HG02610 (cell line): ENCODE measurements around the gene ASGR1.
"Not testable (repeated sequence)": the region's sequence is repeated elsewhere in the genome, so short reads cannot be mapped to it uniquely, and the experiment has no call there.

ENCODE experiments used
- ATAC-seq: cut with Tn5 transposase; IDR thresholded peaks from one replicate; pipeline ENCODE4 v1.9.1; 2021; ENCODE audit warnings: mild to moderate bottlenecking, moderate library complexity; ENCODE audit not compliant: unreplicated experiment

Gene ASGR1

DNA sequence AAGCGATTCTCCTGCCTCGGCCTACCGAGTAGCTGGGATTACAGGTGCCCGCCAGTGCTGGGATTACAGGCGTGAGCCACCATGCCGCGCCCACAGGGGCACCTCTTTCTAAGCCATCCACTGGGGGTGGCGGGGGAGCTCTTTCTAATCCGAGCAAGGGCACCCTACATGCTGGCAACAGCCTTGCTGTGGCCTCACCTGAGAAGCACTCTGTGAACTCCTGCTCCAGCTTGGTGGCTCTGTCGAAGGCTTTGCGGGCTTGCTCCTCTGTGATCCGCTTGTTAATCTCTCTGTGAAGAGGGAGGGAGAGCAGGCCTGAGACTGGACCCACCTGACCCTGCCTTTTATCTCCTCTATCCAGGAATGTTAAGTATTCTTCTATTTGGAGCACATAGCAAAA lies 11.9 kb upstream of the ASGR1 start:
- ATAC-seq, result no peak

GRCh38 chr17:7190276-7190917 lies 11.2 kb upstream of the ASGR1 start:
- ATAC-seq, result no peak

DNA sequence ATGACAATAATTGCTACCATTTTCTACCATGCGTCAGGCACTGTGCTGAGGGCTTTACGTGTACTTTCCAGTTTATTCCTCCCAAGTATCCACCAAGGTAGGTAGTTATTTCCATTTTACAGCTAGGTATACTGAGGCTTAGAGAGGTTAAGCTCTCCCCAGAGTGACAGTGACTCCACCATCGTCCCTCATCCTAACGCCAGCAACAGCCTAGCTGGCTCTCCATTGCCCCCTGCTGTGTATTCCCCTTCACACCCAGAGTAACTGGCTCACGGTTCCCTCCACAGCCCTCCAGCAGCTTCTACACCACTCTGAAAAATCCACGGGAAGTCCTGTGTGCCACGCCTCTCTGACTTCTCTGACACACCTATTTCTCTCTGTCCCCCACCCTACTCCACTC lies 7.1 kb upstream of the ASGR1 start:
- no peak for ATAC-seq

DNA sequence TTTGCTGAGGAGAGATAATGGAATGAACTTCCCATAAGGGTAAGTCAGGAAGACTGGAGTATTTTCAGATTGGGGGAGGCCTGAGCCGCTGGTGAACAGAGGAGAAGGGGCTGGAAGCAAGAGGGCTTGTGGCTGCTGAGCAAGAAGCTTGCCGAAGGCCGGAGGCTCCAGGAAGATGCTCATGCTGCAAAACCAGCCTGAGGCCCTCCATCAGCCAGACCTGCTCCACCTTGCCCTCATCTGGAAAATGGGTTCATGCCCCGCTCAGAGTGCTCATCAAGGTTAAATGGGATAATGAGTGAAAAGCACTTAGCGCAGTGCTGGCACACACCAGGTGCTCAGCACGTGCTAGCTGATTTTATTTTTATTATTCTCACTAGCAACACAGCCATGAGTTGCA lies 5.5 kb upstream of the ASGR1 start:
- ATAC-seq, result no peak

GRCh38 chr17:7184091-7184488 lies 4.9 kb upstream of the ASGR1 start:
- no peak for ATAC-seq

DNA sequence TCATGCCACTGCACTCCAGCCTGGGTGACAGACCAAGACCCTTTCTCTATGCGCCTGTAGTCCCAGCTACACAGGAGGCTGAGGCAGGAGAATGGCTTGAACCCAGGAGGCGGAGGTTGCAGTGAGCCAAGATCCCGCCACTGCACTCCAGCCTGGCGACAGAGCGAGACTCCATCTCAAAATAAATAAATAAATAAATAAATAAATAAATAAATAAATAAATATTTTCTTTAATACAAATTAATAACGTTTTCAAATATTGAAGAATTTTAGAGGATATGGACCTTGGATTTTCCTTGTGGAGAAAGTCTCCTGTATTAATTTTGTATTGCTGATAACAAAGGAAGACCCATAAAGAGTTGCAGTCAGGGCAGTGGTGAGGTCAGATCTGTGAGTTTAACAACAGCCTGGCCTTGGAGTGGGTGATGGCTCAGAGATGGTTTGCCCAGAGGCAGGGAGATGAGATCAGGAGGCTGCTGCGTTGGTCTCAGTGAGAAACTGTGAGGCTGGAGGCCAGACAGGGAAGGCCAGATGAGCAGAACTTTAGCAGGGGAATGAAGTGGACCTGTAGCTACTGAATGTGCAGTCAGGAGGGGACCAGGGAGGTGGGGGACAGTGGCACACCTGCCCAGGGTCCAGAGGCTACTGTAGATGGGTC lies 4.4 kb upstream of the ASGR1 start:
- ATAC-seq, result no peak

DNA sequence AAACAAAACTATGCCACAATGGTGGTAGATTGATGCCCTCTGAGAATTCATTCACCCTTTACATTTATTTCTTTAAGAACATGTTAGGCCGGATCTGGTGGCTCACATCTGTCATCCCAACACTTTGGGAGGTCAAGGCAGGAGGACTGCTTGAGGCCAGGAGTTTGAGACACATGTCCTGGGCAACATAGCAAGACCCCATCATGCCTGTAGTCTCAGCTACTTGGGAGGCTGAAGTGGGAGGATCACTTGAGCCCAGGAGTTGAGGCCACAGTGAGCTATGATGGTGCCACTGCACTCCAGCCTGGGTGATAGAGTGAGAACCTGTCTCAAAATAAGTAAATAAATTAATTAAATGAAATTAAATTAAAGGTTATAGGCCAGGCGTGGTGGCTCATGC lies 2.9 kb upstream of the ASGR1 start:
- not testable (repeated sequence) for ATAC-seq

DNA sequence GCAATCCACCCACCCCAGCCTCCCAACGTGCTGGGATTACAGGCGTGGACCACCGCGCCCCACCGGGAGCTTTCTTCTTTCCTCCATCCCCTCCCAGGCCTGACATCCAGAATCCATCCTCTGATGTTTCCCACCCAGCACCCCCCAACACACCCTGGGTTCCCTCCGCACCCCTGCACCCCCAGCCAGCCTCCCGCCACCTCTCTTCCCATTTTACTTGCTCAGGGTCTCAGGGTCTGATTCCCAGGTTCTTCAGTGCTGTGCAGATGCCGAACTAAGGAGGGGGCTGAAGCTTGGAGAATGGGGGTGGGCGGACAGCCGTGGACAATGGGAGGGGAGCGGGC lies 225 bp downstream of the ASGR1 start:
- no peak for ATAC-seq

GRCh38 chr17:7177954-7178477 lies 1.2 kb downstream of the ASGR1 start:
- ATAC-seq, result no peak

- ATAC-seq, result no peak
Observed at GRCh38 chr17:7177191-7177953, 1.8 kb downstream of the ASGR1 start.

- no peak for ATAC-seq
Observed at GRCh38 chr17:7176841-7177190, 2.4 kb downstream of the ASGR1 start.

DNA sequence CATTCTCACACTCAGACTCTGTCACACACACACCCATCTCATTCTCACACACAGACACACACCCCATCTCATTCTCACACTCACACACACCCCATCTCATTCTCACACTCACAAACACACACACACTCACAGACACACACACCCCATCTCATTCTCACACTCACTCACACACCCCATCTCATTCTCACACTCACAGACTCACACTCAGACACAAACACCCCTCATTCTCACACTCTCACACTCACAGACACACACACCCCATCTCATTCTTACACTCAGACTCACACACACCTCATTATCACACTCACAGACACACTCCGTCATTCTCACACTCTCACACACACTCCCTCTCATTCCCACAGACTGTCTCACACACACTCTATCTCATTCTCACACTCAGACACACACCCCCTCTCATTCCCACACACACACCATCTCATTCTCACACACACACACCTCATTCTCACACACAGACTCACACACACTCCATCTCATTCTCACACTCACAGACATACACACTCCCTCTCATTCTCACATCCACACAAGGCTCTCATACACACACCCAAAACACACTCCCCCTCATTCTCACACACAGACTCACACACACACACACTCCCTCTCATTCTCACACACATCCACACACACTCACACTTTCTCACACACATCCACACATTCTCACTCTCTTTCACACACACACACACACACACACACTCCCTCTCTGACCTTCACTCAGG lies 2.9 kb downstream of the ASGR1 start:
- ATAC-seq, result no peak

GRCh38 chr17:7175330-7175733 lies 3.8 kb downstream of the ASGR1 start:
- no peak for ATAC-seq

DNA sequence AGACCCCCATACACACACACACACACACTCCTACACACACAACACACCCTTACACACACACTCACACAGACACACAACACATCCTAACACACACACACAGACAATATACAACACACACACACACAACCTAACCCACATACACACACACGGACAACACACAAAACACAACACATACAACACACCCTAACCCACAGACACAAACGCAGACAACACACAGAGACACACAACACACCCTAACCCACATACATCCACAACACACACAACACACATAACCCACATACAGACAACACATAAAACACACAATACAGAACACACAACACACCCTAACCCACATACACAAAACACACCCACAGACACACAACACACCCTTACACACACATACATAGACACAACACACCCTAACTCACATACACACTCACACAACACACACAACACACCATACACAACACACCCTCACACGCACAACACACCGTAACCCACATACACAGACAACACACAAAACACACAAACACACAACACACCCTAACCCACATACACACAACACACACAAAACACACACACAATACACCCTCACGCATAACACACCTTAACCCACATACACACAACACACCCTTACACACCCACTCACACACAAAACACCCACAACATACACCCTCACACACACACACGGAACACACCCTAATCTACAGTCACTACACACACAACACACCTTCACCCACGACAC lies 4.4 kb downstream of the ASGR1 start:
- ATAC-seq, result no peak

- no peak for ATAC-seq
Observed at GRCh38 chr17:7173687-7174602, 5.2 kb downstream of the ASGR1 start.

DNA sequence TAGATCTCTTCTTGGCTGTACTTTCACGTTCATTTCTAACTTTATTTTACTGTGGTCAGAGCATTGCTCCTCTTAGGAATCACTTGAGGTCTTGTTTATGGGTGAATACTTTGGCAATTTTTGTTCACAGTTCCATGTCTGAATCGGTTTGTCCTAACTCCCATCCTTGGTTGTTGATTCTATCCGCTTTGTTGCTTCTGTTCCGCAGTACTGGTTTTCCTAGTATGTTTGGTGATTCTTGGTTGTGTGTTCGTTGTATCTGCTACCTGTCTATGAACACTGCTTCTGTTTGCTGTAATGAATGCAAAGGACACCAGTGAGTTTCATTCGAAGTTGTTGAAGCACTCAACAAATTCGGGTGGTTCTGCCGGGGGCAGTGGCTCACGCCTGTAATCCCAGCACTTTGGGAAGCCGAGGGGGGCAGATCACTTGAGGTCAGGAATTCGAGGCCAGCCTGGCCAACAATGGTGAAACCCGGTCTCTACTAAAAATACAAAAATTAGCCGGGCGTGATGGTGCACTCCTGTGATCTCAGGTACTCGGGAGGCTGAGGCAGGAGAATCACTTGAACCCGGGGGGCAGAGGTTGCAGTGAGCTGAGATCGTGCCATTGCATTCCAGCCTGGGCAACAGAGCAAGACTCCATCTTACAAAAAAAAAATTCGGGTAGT lies 6.5 kb downstream of the ASGR1 start:
- ATAC-seq, result not testable (repeated sequence)

GRCh38 chr17:7169565-7169908 lies 9.6 kb downstream of the ASGR1 start:
- not testable (repeated sequence) for ATAC-seq

DNA sequence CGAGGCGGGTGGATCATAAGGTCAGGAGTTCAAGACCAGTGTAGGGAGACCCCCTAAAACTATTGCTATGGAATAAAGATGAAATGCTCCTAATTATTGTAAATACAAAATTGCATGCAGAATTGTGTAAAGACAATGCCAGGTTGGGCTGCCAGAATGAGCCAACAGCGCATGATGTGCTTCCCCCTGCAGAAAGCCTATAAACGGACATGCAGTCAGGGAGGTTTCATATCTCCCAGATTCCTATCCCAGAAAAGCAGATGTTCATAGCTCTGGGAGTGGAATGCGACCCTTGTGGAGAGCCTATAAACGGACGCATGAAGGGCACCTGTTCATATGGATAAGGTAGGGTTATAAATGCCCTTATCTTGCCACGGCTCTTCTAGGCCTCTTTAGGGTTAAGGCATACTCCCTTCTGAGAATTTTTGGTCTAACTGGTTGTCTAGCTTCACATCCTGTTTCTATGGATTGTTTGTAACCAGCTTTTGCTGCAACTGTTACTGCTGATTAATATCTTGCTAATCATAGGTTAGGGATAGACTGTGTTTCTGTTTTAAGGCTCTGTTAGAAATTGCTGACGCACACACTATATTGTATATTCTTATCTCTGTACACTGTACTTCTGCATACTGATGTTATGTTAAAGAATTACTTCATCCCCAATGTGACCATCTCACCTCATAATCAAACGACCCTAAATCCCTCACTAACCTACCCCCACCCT lies 10.2 kb downstream of the ASGR1 start:
- not testable (repeated sequence) for ATAC-seq

- ATAC-seq, result no peak
Observed at GRCh38 chr17:7167832-7168231, 11.3 kb downstream of the ASGR1 start.
